ENCODE measurements around the gene CBARP. TPM values are rescaled to one million over a fixed set of nuclear protein-coding genes. Genes with fewer than 3 reads are reported as not detected.

CBARP gene
- total and polyA plus RNA-seq, 2 experiments from 2014 or later = 0.41 to 4.5 TPM

DNA sequence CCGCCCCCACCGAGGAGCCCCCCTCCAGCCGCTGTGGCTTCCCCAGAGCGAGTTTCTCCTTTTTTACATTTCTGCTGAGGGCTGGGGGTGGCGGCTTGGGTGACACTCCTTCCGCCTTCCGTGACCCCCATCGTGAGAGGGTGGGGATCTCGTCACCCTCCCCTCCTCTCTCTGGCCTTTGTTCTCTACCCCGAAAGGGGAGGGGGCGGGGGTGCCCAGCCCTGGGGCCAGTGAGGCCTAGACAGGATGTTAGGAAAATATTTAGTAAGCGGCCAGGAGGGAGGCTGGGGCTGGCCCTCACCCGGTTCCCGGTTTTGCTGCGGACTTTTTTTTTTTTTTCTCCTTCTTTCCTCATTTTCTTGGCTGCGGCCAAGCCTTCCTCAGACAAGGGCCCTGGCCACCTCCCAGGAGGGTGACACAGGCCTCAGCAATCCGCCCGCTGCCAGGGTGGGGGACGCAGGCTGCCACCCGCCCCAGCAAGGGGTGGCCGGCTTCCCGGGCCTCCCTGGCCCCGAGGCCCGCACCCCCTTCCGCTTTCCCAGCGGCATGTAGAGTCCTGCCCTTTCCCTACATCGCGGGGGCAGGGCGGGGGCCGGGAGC lies 14.5 kb upstream of the CBARP start:
- Histone ChIP-seq H2AFZ (no peak overlapping the region), H3K27me3 (replicated peaks; ENCODE audit: insufficient read depth) (no peaks in the 10 kb centered on the region), H3K4me1 (ENCODE audit: insufficient read depth) (peaks cover 22% of the 10 kb centered on the region), H3K36me3 (ENCODE audit: low read depth) (peaks cover 36% of the 10 kb centered on the region), H3K79me2 (ENCODE audit: insufficient read depth) (peaks cover 62% of the 10 kb centered on the region), H3K9me2 (ENCODE audit: insufficient read depth) (no peaks in the 10 kb centered on the region), H3K4me3 (peak overlapping the region; percentile 85), H4K20me1 (ENCODE audit: insufficient read depth) (no peaks in the 10 kb centered on the region), H3K27ac (peak overlapping the region; percentile 98), H3F3A (ENCODE audit: insufficient read depth) (peaks cover 27% of the 10 kb centered on the region), H3K9me3 (ENCODE audit: low read depth) (no peaks in the 10 kb centered on the region), H3K4me2 (ENCODE audit: unreplicated experiment) (peak overlapping the region; percentile 87), H3K9ac (peak overlapping the region; percentile 99)
- no peak for TF ChIP-seq EZH2phosphoT487 (IDR thresholded peaks at IDR 0.05; ENCODE audit: insufficient read depth, low read depth)
- WGBS, 2 experiments (ENCODE audit: low coverage in 1 of 2, low lambda C conversion rate in 2 of 2, missing lambda C conversion rate in 2 of 2) = 0 to 1% methylated on average over 17 to 30 of the region's 30 CpGs
- peak; percentile 98 for DNase-seq
- in situ Hi-C loops (cut with MboI) = no loop called here

GRCh38 chr19:1251330-1252220 lies 13.8 kb upstream of the CBARP start:
- H3K4me2 ChIP-seq (ENCODE audit: unreplicated experiment) = peak overlapping the region; percentile 87
- DNase-seq = peak; percentile 85
- H3K4me1 ChIP-seq (ENCODE audit: insufficient read depth) = peaks cover 20% of the 10 kb centered on the region
- peaks cover 30% of the 10 kb centered on the region for H3K36me3 ChIP-seq (ENCODE audit: low read depth)
- H3K9ac ChIP-seq = peak overlapping the region; percentile 99
- no peaks in the 10 kb centered on the region for H3K27me3 ChIP-seq (replicated peaks; ENCODE audit: insufficient read depth)
- peaks cover 55% of the 10 kb centered on the region for H3K79me2 ChIP-seq (ENCODE audit: insufficient read depth)
- no peak for TF ChIP-seq EZH2phosphoT487 (IDR thresholded peaks at IDR 0.05; ENCODE audit: insufficient read depth, low read depth)
- no peak for TF ChIP-seq EZH2 (IDR thresholded peaks at IDR 0.05; ENCODE audit: insufficient read depth, poor library complexity, severe bottlenecking)
- H2AFZ ChIP-seq = no peak overlapping the region
- 1 to 2% methylated on average over 23 to 40 of the region's 41 CpGs for WGBS, 2 experiments (ENCODE audit: low coverage in 1 of 2, low lambda C conversion rate in 2 of 2, missing lambda C conversion rate in 2 of 2)
- H3K9me2 ChIP-seq (ENCODE audit: insufficient read depth) = no peaks in the 10 kb centered on the region
- H3K9me3 ChIP-seq (ENCODE audit: low read depth) = no peaks in the 10 kb centered on the region
- H4K20me1 ChIP-seq (ENCODE audit: insufficient read depth) = no peaks in the 10 kb centered on the region
- peak overlapping the region; percentile 98 for H3K27ac ChIP-seq
- H3F3A ChIP-seq (ENCODE audit: insufficient read depth) = peaks cover 24% of the 10 kb centered on the region
- H3K4me3 ChIP-seq = peak overlapping the region; percentile 85
- in situ Hi-C loops (cut with MboI) = no loop called here

DNA sequence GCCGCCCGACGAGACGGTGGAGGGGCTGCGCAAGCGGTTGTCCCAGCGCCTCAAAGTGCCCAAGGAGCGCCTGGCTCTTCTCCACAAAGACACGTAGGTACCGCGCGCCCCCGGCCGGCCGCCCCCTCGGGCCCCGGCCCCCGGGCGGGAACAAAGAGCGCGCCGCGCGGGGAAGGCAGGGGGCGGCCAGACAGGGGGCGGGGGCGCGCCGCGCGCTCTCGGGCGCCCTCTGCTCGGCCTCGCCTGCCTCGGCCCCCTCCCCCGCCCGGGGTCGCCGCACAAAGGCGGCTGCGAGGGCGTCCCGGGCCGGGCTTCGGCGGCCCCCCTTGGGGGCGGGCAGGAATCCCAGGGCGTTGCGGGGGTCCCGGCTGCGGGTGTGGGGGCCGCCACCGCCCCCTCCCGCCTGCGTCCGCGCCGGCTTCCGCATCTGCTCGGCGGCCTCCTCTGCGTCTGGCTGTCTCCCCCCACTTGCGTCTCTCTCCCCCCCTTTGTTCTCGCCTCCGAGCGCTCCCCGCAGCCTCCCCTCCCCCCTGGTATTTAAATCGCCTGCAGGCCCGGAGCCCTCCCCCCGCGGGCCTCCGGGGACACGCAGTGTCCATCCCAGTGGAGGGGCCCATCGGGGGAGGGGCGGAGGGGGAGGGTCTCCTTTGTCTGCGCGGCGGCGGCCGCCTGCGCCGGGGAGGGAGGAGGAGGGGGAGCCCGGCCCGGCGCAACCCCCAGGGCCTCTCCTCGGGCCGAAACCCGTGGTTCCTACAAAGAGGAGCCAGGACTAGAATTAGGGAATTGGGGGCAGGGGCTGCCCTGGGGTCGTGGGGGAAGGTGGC lies 12.8 kb upstream of the CBARP start:
- H2AFZ ChIP-seq = no peak overlapping the region
- H3K79me2 ChIP-seq (ENCODE audit: insufficient read depth) = peaks cover 46% of the 10 kb centered on the region
- H3K9me2 ChIP-seq (ENCODE audit: insufficient read depth) = no peaks in the 10 kb centered on the region
- in situ Hi-C loops (cut with MboI) = no loop called here
- H3K4me3 ChIP-seq = peak overlapping the region; percentile 85
- DNase-seq = peak; percentile 76
- peak overlapping the region; percentile 98 for H3K27ac ChIP-seq
- H3K4me2 ChIP-seq (ENCODE audit: unreplicated experiment) = peak overlapping the region; percentile 87
- H3K27me3 ChIP-seq (replicated peaks; ENCODE audit: insufficient read depth) = no peaks in the 10 kb centered on the region
- TF ChIP-seq EZH2phosphoT487 (IDR thresholded peaks at IDR 0.05; ENCODE audit: insufficient read depth, low read depth) = no peak
- TF ChIP-seq EZH2 (IDR thresholded peaks at IDR 0.05; ENCODE audit: insufficient read depth, poor library complexity, severe bottlenecking) = no peak
- no peaks in the 10 kb centered on the region for H4K20me1 ChIP-seq (ENCODE audit: insufficient read depth)
- peaks cover 14% of the 10 kb centered on the region for H3F3A ChIP-seq (ENCODE audit: insufficient read depth)
- WGBS, 2 experiments (ENCODE audit: low coverage in 1 of 2, low lambda C conversion rate in 2 of 2, missing lambda C conversion rate in 2 of 2) = 0 to 1% methylated on average over 4 to 80 of the region's 90 CpGs
- peak overlapping the region; percentile 99 for H3K9ac ChIP-seq
- H3K9me3 ChIP-seq (ENCODE audit: low read depth) = no peaks in the 10 kb centered on the region
- peaks cover 20% of the 10 kb centered on the region for H3K4me1 ChIP-seq (ENCODE audit: insufficient read depth)
- peaks cover 23% of the 10 kb centered on the region for H3K36me3 ChIP-seq (ENCODE audit: low read depth)

- Histone ChIP-seq H3K79me2 (ENCODE audit: insufficient read depth) (peaks cover 39% of the 10 kb centered on the region), H3K4me1 (ENCODE audit: insufficient read depth) (peaks cover 24% of the 10 kb centered on the region), H3K27ac (peak overlapping the region; percentile 98), H3K9me2 (ENCODE audit: insufficient read depth) (no peaks in the 10 kb centered on the region), H4K20me1 (ENCODE audit: insufficient read depth) (no peaks in the 10 kb centered on the region), H2AFZ (no peak overlapping the region), H3K9ac (peak overlapping the region; percentile 99), H3K4me2 (ENCODE audit: unreplicated experiment) (peak overlapping the region; percentile 87), H3K4me3 (peak overlapping the region; percentile 85), H3F3A (ENCODE audit: insufficient read depth) (peaks cover 12% of the 10 kb centered on the region; the same call in 1 of the 2 replicates), H3K9me3 (ENCODE audit: low read depth) (no peaks in the 10 kb centered on the region), H3K36me3 (ENCODE audit: low read depth) (peaks cover 17% of the 10 kb centered on the region), H3K27me3 (replicated peaks; ENCODE audit: insufficient read depth) (no peaks in the 10 kb centered on the region)
- 0% methylated on average over 2 to 30 of the region's 67 CpGs for WGBS, 2 experiments (ENCODE audit: low coverage in 1 of 2, low lambda C conversion rate in 2 of 2, missing lambda C conversion rate in 2 of 2)
- TF ChIP-seq EZH2phosphoT487 (IDR thresholded peaks at IDR 0.05; ENCODE audit: insufficient read depth, low read depth) = no peak
- no peak for TF ChIP-seq EZH2 (IDR thresholded peaks at IDR 0.05; ENCODE audit: insufficient read depth, poor library complexity, severe bottlenecking)
- DNase-seq = no peak
- in situ Hi-C loops (cut with MboI) = no loop called here
Observed at GRCh38 chr19:1249990-1250436, 12.2 kb upstream of the CBARP start.

Data from GM23248 (cell line).